Neural cell (in vitro differentiated cells): ENCODE data around the gene FBXO34. TPM values are rescaled to one million over a fixed set of nuclear protein-coding genes. Genes with fewer than 3 reads are reported as not detected.

Experiments used
- H2AFZ ChIP-seq: fragments of 200-600, 300-800 bp; sonication (generic), shearing (Covaris generic); 2 replicates; pipeline ENCODE4 v1.6.0; 2014; ENCODE audit warnings: low read depth, mild to moderate bottlenecking, antibody characterized with exemption, low read length, moderate library complexity
- H3F3A ChIP-seq: fragments of 200-600 bp; shearing (Covaris generic); 2 replicates; pipeline ENCODE4 v1.6.1; 2016; ENCODE audit warnings: mild to moderate bottlenecking, moderate library complexity, mixed read lengths, antibody characterized with exemption, low read length; ENCODE audit not compliant: insufficient read depth, poor library complexity, severe bottlenecking
- H3K27ac ChIP-seq: fragments of 200-600, 300-800 bp; sonication (generic), shearing (Covaris generic); 2 replicates; pipeline ENCODE4 v1.5.1; 2014; ENCODE audit warnings: mild to moderate bottlenecking, low read length, moderate library complexity
- H3K27me3 ChIP-seq: fragments of 300-800, 200-600 bp; sonication (generic), shearing (Covaris generic); 2 replicates; pipeline ENCODE4 v1.6.0; 2014; ENCODE audit warnings: mild to moderate bottlenecking, low read depth, low read length, moderate library complexity; ENCODE audit not compliant: insufficient read depth
- H3K36me3 ChIP-seq: fragments of 300-800, 200-600 bp; sonication (generic), shearing (Covaris generic); 2 replicates; pipeline ENCODE4 v1.5.1; 2014; ENCODE audit warnings: mild to moderate bottlenecking, antibody characterized with exemption, low read length, moderate library complexity; ENCODE audit not compliant: insufficient read depth
- H3K4me2 ChIP-seq: fragments of 300-800, 200-600 bp; sonication (generic), shearing (Covaris generic); 2 replicates; pipeline ENCODE4 v1.6.0; 2014; ENCODE audit warnings: mild to moderate bottlenecking, low read length
- H3K4me3 ChIP-seq: fragments of 300-800, 200-600 bp; sonication (generic), shearing (Covaris generic); 2 replicates; pipeline ENCODE4 v1.5.1; 2014; ENCODE audit warnings: mild to moderate bottlenecking, low read length, moderate library complexity
- H3K79me2 ChIP-seq: fragments of 200-600 bp; shearing (Covaris generic); replicated peaks from 2 replicates; pipeline ENCODE4 v1.6.0; 2014; ENCODE audit warnings: mild to moderate bottlenecking, low read length, moderate library complexity; ENCODE audit not compliant: insufficient read depth
- H3K9ac ChIP-seq: fragments of 300-800, 200-600 bp; sonication (generic), shearing (Covaris generic); 2 replicates; pipeline ENCODE4 v1.6.1; 2016; ENCODE audit warnings: mild to moderate bottlenecking, low read length, mixed read lengths
- H3K9me2 ChIP-seq: fragments of 200-600 bp; shearing (Covaris generic); 2 replicates; pipeline ENCODE4 v1.6.1; 2016; ENCODE audit warnings: mild to moderate bottlenecking, low read length, mixed read lengths; ENCODE audit not compliant: insufficient read depth
- H3K9me3 ChIP-seq: fragments of 200-600, 300-800 bp; sonication (generic), shearing (Covaris generic); 2 replicates; pipeline ENCODE4 v1.6.1; 2016; ENCODE audit warnings: mild to moderate bottlenecking, mixed run types, low read length, moderate library complexity, mixed read lengths
- H4K20me1 ChIP-seq: fragments of 200-600 bp; shearing (Covaris generic); 2 replicates; pipeline ENCODE4 v1.6.1; 2016; ENCODE audit warnings: mild to moderate bottlenecking, mixed run types; ENCODE audit not compliant: insufficient read depth
- CTCF ChIP-seq: fragments of 450-650 bp; IDR thresholded peaks from 2 replicates; pipeline ENCODE4 v1.5.1; 2014; ENCODE audit warnings: antibody characterized with exemption, mild to moderate bottlenecking, moderate library complexity; ENCODE audit not compliant: poor library complexity, severe bottlenecking
- EP300 ChIP-seq: fragments of 450-650 bp; conservative IDR thresholded peaks from 2 replicates; pipeline ENCODE4 v1.6.1; 2014; ENCODE audit warnings: antibody characterized with exemption, mild to moderate bottlenecking, moderate library complexity; ENCODE audit not compliant: poor library complexity, severe bottlenecking
- EZH2 ChIP-seq: fragments of 200-600, 300-800 bp; shearing (Covaris generic), sonication (generic); IDR thresholded peaks from 2 replicates; pipeline ENCODE4 v1.6.1; 2014; ENCODE audit warnings: antibody characterized with exemption, low read length, borderline replicate concordance, mild to moderate bottlenecking; ENCODE audit not compliant: insufficient read depth, poor library complexity, severe bottlenecking
- MXI1 ChIP-seq: fragments of 450-650 bp; conservative IDR thresholded peaks from 2 replicates; pipeline ENCODE4 v1.6.1; 2014; ENCODE audit warnings: antibody characterized with exemption, mild to moderate bottlenecking; ENCODE audit not compliant: poor library complexity, severe bottlenecking
- POLR2AphosphoS5 ChIP-seq: IDR thresholded peaks from 2 replicates; pipeline ENCODE4 v1.6.1; 2012
- RAD21 ChIP-seq: fragments of 450-650 bp; conservative IDR thresholded peaks from 2 replicates; pipeline ENCODE4 v1.6.1; 2014; ENCODE audit warnings: antibody characterized with exemption, mild to moderate bottlenecking, moderate library complexity
- REST ChIP-seq: IDR thresholded peaks from 2 replicates; pipeline ENCODE4 v1.6.1; 2012; ENCODE audit warnings: borderline replicate concordance
- SMC3 ChIP-seq: fragments of 450-650 bp; conservative IDR thresholded peaks from 2 replicates; pipeline ENCODE4 v1.6.1; 2014; ENCODE audit warnings: antibody characterized with exemption, mild to moderate bottlenecking, moderate library complexity; ENCODE audit not compliant: poor library complexity
- TAF1 ChIP-seq: IDR thresholded peaks from 2 replicates; pipeline ENCODE4 v1.6.1; 2012; ENCODE audit warnings: low read depth
- polyA plus RNA-seq: library from polyadenylated mRNA; depleted of rRNA; stranded (reverse); fragments of >200 nt; gene quantifications from 2 replicates; pipeline ENCODE4 v1.2.3, GENCODE V29; 2014

Gene FBXO34
- polyA plus RNA-seq, 1 donor from 2014 or later = 34.2 TPM

GRCh38 chr14:55298500-55298822 lies 27.2 kb downstream of the FBXO34 start:
- Histone ChIP-seq H3K9me3 (no peaks in the 10 kb centered on the region), H3K4me2 (no peak overlapping the region), H3F3A (no peaks in the 10 kb centered on the region), H3K27me3 (no peaks in the 10 kb centered on the region), H3K9me2 (no peaks in the 10 kb centered on the region), H3K79me2 (peaks cover 5% of the 10 kb centered on the region), H3K36me3 (peaks cover 4% of the 10 kb centered on the region), H2AFZ (no peak overlapping the region), H3K27ac (no peak overlapping the region), H3K4me3 (no peak overlapping the region), H4K20me1 (no peaks in the 10 kb centered on the region), H3K9ac (no peak overlapping the region)
- TF ChIP-seq MXI1 (no peak), CTCF (no peak), EP300 (no peak), REST (no peak), TAF1 (no peak), POLR2AphosphoS5 (no peak), RAD21 (no peak), EZH2 (no peak)

- peaks cover 10% of the 10 kb centered on the region for H3K79me2 ChIP-seq
- H2AFZ ChIP-seq = no peak overlapping the region
- H3K4me2 ChIP-seq = no peak overlapping the region
- no peaks in the 10 kb centered on the region for H3K9me3 ChIP-seq
- H3K4me3 ChIP-seq = no peak overlapping the region
- no peaks in the 10 kb centered on the region for H4K20me1 ChIP-seq
- no peak overlapping the region for H3K9ac ChIP-seq
- H3K27ac ChIP-seq = no peak overlapping the region
- no peak for TF ChIP-seq CTCF
- no peak for TF ChIP-seq RAD21
- TF ChIP-seq SMC3 = no peak
- no peak for TF ChIP-seq EP300
- TF ChIP-seq POLR2AphosphoS5 = no peak
- TF ChIP-seq MXI1 = no peak
- no peak for TF ChIP-seq EZH2
- no peak for TF ChIP-seq REST
- no peak for TF ChIP-seq TAF1
- H3K9me2 ChIP-seq = no peaks in the 10 kb centered on the region
- peaks cover 4% of the 10 kb centered on the region for H3K36me3 ChIP-seq
- no peaks in the 10 kb centered on the region for H3K27me3 ChIP-seq
- H3F3A ChIP-seq = no peaks in the 10 kb centered on the region
Measured at GRCh38 chr14:55301437-55302121, 30.4 kb downstream of the FBXO34 start.
